A549 (cell line): ENCODE results near the gene SYT3. TPM values are rescaled to one million over a fixed set of nuclear protein-coding genes. Genes with fewer than 3 reads are reported as not detected.

Experiments used
- ATAC-seq, 2 experiments: fragments of 200-7000 bp in 1 of 2; fragments of >200 bp in 1 of 2; cut with Nextera tagmentation in 1 of 2; cut with Tn5 transposase in 1 of 2; 3 replicates each; pipeline versions ENCODE4 v1.8.0 to v1.9.1; 2018 to 2020; ENCODE audit warnings: mild to moderate bottlenecking in 1 of 2, moderate library complexity in 1 of 2
- CTCF ChIA-PET: fragments of 300-600 bp; sonication (Branson Sonifier 250); formaldehyde crosslinking; extraction: SDS; loops from one replicate; lab custom pipeline; 2021; ENCODE audit warnings: antibody characterized with exemption, inconsistent platforms; lab: Yijun Ruan, JAX
- POLR2A ChIA-PET: fragments of 350-600 bp; formaldehyde crosslinking; extraction: SDS; loops from one replicate; lab custom pipeline; 2021; ENCODE audit warnings: antibody characterized with exemption, inconsistent platforms; lab: Yijun Ruan, JAX
- DNase-seq, 2 experiments: peaks; one replicate each; pipeline versions ENCODE4 v3.0.0 to v3.0.0-alpha.2; 2011 to 2016; ENCODE audit warnings: low read depth in 1 of 2, low spot score in 1 of 2
- FAIRE-seq: peaks from 2 replicates; lab custom pipeline; 2011; peaks lifted over from hg19 to GRCh38; lab: Jason Lieb, UNC
- H3K27ac ChIP-seq, 2 experiments: fragments of >200 bp; sonication (Bioruptor Twin); formaldehyde crosslinking; 3 replicates each; pipeline ENCODE4 v1.5.1; 2016 to 2017
- H3K4me1 ChIP-seq: fragments of >200 bp; sonication (Bioruptor Twin); formaldehyde crosslinking; 3 replicates; pipeline ENCODE4 v1.6.1; 2016
- H3K4me2 ChIP-seq: fragments of >200 bp; sonication (Bioruptor Twin); formaldehyde crosslinking; 3 replicates; pipeline ENCODE4 v1.6.1; 2016
- H3K4me3 ChIP-seq: fragments of >200 bp; sonication (Bioruptor Twin); formaldehyde crosslinking; 3 replicates; pipeline ENCODE4 v1.5.1; 2016
- H3K9me3 ChIP-seq: fragments of >200 bp; sonication (Bioruptor Twin); formaldehyde crosslinking; 3 replicates; pipeline ENCODE4 v1.6.1; 2016
- CEBPB ChIP-seq, 2 experiments: fragments of >200 bp in 1 of 2; sonication (Bioruptor Twin) in 1 of 2; formaldehyde crosslinking in 1 of 2; IDR thresholded peaks; 2 replicates each; pipeline ENCODE4 v1.6.1; 2012 to 2016
- CHD4 ChIP-seq: fragments of 200-600 bp; sonication (generic); IDR thresholded peaks from 2 replicates; pipeline ENCODE4 v1.6.1; 2016; ENCODE audit warnings: antibody characterized with exemption, mild to moderate bottlenecking, borderline replicate concordance
- EHMT2 ChIP-seq: fragments of 200-600 bp; sonication (generic); IDR thresholded peaks from 2 replicates; pipeline ENCODE4 v1.6.1; 2016; ENCODE audit warnings: antibody characterized with exemption, low read depth, mild to moderate bottlenecking, moderate library complexity
- FOSB ChIP-seq: fragments of 250-450 bp; sonication (Bioruptor Pico); IDR thresholded peaks from 2 replicates; pipeline ENCODE4 v1.5.0; 2020; ENCODE audit warnings: mild to moderate bottlenecking, moderate library complexity
- FOXS1 ChIP-seq: fragments of 250-450 bp; sonication (Bioruptor Pico); IDR thresholded peaks from 2 replicates; pipeline ENCODE4 v1.5.0; 2020; ENCODE audit warnings: mild to moderate bottlenecking, moderate library complexity
- GATA3 ChIP-seq: IDR thresholded peaks from 2 replicates; pipeline ENCODE4 v1.6.1; 2012; ENCODE audit warnings: borderline replicate concordance
- HDAC2 ChIP-seq: fragments of 200-600 bp; sonication (generic); IDR thresholded peaks from 2 replicates; pipeline ENCODE4 v1.6.1; 2016
- HES2 ChIP-seq: fragments of >200 bp; sonication (Bioruptor Twin); formaldehyde crosslinking; IDR thresholded peaks from 2 replicates; pipeline ENCODE4 v1.6.1; 2016
- MAZ ChIP-seq: fragments of 150-350 bp; IDR thresholded peaks from 2 replicates; pipeline ENCODE4 v1.6.1; 2014; ENCODE audit warnings: antibody characterized with exemption, low read depth, low read length, borderline replicate concordance
- NFE2L2 ChIP-seq: fragments of 150-350 bp; conservative IDR thresholded peaks from 2 replicates; pipeline ENCODE4 v1.6.1; 2014; ENCODE audit warnings: low read length
- NPAS2 ChIP-seq: fragments of 250-450 bp; sonication (Bioruptor Pico); IDR thresholded peaks from 2 replicates; pipeline ENCODE4 v1.8.0; 2022; ENCODE audit warnings: mild to moderate bottlenecking, moderate library complexity, borderline replicate concordance
- PBX3 ChIP-seq: IDR thresholded peaks from 2 replicates; pipeline ENCODE4 v1.6.1; 2012
- PHF8 ChIP-seq: fragments of 200-600 bp; sonication (generic); IDR thresholded peaks from 2 replicates; pipeline ENCODE4 v1.6.1; 2016; ENCODE audit warnings: low read depth, mild to moderate bottlenecking, antibody characterized with exemption, moderate library complexity, borderline replicate concordance
- RARB ChIP-seq: fragments of 250-450 bp; sonication (Bioruptor Pico); IDR thresholded peaks from 2 replicates; pipeline ENCODE4 v1.8.0; 2021; ENCODE audit warnings: mild to moderate bottlenecking, moderate library complexity
- RCOR1 ChIP-seq: fragments of 150-350 bp; IDR thresholded peaks from 2 replicates; pipeline ENCODE4 v1.6.1; 2014; ENCODE audit warnings: antibody characterized with exemption, low read length, low read depth
- SREBF2 ChIP-seq: fragments of 450-650 bp; IDR thresholded peaks from 2 replicates; pipeline ENCODE4 v1.6.1; 2014; ENCODE audit warnings: mild to moderate bottlenecking, moderate library complexity
- ZFP36 ChIP-seq: fragments of 450-650 bp; IDR thresholded peaks from 2 replicates; pipeline ENCODE4 v1.6.1; 2014; ENCODE audit warnings: borderline replicate concordance; ENCODE audit not compliant: partially characterized antibody
- WGBS: methylation state at CpG from one replicate; pipeline ENCODE4 v1.1.6; 2017; ENCODE audit errors: missing lambda C conversion rate; 5-methylcytosine and 5-hydroxymethylcytosine counted together
- polyA plus RNA-seq, 4 experiments: library from polyadenylated mRNA; depleted of rRNA in 3 of 4; stranded (reverse); fragments of >200 nt; fragmentation: RNase III in 1 of 4; extraction: RNeasy Plus Mini Kit Qiagen cat#74134 plus additional on column Dnase treatment in 1 of 4; gene quantifications; 2 replicates in 3 of 4; 3 replicates in 1 of 4; pipeline ENCODE4 v1.2.3, GENCODE V29; 2011 to 2017
- TF ChIP-seq, protein P1 (sequence below): fragments of 150-350 bp; IDR thresholded peaks from 2 replicates; pipeline ENCODE4 v1.6.1; 2014; ENCODE audit warnings: low read depth, mild to moderate bottlenecking, low read length
- TF ChIP-seq, protein P2 (sequence below): fragments of 450-650 bp; IDR thresholded peaks from 2 replicates; pipeline ENCODE4 v1.6.1; 2014; ENCODE audit warnings: antibody characterized with exemption

SYT3 gene
- polyA plus RNA-seq, 2 of the 4 experiments (the other 2 are of a cell fraction): 0.25 to 1.1 TPM

GRCh38 chr19:50661023-50661422 is 21.3 kb upstream of the SYT3 start:
- no peaks in the 10 kb centered on the region for H3K9me3 ChIP-seq
- H3K4me1 ChIP-seq: peaks cover 21% of the 10 kb centered on the region
- no peak for DNase-seq
- ChIA-PET CTCF (interaction anchor here (2.2 kb wide), 1 partner anchor 8 kb away, joined by 14 read pairs; no protein-coding TSS in a partner anchor), POLR2A (no interaction called here)
- WGBS: 90% methylated on average over 10 of the region's 10 CpGs
- H3K4me2 ChIP-seq: no peak overlapping the region
- FAIRE-seq: no peak
- TF ChIP-seq FOXS1 (no peak), PHF8 (no peak), CEBPB (IDR thresholded peaks at IDR 0.05) (no peak), NPAS2 (no peak), RCOR1 (no peak)
- no peak for ATAC-seq
- no peak overlapping the region for H3K4me3 ChIP-seq
- H3K27ac ChIP-seq: no peak overlapping the region

GRCh38 chr19:50660088-50660366 is 20.3 kb upstream of the SYT3 start:
- ChIA-PET CTCF (interaction anchor here (0.8 to 2.2 kb wide), 4 partner anchors 9 to 122 kb away, joined by 3 to 14 read pairs (median 6); no protein-coding TSS in a partner anchor), POLR2A (interaction anchor here (0.6 kb wide), 2 partner anchors 100 to 318 kb away, joined by 3 to 7 read pairs; no protein-coding TSS in a partner anchor)
- no peak for FAIRE-seq

DNA sequence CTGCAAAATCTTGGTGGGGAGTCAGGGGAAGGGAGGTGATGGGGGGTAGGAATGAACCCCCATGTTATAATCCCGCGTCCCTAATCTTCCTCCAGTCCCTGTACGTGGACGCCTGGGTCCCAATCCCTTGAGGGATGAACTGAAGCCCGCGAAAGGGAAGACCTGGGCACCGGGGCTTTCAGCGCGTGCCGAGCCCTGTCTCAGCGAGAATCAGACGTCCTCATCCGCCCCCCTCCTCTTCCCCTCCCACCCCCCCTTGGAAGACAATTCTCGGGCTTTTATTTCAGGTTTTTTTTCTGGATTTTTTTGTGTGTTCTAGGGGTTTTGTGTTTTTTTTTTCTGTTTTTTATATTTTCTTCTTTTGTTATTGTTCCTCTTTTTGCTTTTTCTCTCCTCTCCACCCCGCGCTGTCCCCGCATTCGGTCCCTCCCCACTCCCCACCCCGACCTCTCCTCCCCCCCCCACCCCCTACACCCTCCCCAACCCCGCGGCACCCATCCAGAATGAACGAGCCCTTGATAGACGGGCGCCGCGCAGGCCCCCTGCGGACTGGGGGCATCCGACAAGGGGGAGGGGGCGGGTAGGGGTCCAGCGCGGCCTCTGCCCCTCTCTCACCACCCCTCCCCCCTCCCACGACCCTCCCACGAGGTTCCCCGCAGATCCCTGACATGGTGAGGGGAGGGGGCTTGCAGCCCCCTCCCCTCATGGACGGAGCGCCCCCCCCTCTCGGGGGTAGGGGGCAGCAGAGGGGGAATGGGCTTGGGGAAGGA is 19.8 kb upstream of the SYT3 start:
- WGBS: 6% methylated on average over 18 of the region's 37 CpGs
- Histone ChIP-seq H3K27ac (peak overlapping the region; percentile 42 to 78; a peak in 4 of 6 replicates), H3K4me2 (peak overlapping the region; percentile 92), H3K4me3 (peak overlapping the region; percentile 62), H3K4me1 (peaks cover 21% of the 10 kb centered on the region), H3K9me3 (peaks cover 7% of the 10 kb centered on the region; the same call in 2 of the 3 replicates)
- FAIRE-seq (no peak), ATAC-seq (peak in 1 of 2 experiments; percentile 0; a peak in 1 of 6 replicates), DNase-seq (no peak)
- ChIA-PET POLR2A (interaction anchor here (0.6 kb wide), 2 partner anchors 100 to 318 kb away, joined by 3 to 7 read pairs; no protein-coding TSS in a partner anchor), CTCF (interaction anchor here (1.1 to 2.2 kb wide), 3 partner anchors 10 to 122 kb away, joined by 3 to 14 read pairs (median 6); no protein-coding TSS in a partner anchor)
- TF ChIP-seq PBX3: no peak
- TF ChIP-seq ZFP36: no peak
- TF ChIP-seq RARB (CRISPR knock-in tag): no peak
- no peak for TF ChIP-seq MAZ
- no peak for TF ChIP-seq FOSB
- no peak for TF ChIP-seq HDAC2
- TF ChIP-seq, protein P1, sequence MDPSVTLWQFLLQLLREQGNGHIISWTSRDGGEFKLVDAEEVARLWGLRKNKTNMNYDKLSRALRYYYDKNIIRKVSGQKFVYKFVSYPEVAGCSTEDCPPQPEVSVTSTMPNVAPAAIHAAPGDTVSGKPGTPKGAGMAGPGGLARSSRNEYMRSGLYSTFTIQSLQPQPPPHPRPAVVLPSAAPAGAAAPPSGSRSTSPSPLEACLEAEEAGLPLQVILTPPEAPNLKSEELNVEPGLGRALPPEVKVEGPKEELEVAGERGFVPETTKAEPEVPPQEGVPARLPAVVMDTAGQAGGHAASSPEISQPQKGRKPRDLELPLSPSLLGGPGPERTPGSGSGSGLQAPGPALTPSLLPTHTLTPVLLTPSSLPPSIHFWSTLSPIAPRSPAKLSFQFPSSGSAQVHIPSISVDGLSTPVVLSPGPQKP: no peak
- no peak for TF ChIP-seq GATA3
- TF ChIP-seq HES2: no peak
- TF ChIP-seq CHD4: no peak
- TF ChIP-seq, protein P2, sequence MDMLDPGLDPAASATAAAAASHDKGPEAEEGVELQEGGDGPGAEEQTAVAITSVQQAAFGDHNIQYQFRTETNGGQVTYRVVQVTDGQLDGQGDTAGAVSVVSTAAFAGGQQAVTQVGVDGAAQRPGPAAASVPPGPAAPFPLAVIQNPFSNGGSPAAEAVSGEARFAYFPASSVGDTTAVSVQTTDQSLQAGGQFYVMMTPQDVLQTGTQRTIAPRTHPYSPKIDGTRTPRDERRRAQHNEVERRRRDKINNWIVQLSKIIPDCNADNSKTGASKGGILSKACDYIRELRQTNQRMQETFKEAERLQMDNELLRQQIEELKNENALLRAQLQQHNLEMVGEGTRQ: no peak
- TF ChIP-seq SREBF2: no peak
- no peak for TF ChIP-seq EHMT2

More at GRCh38 chr19:50660088-50660366, 20.3 kb upstream of the SYT3 start:
- H3K4me1 ChIP-seq: peaks cover 21% of the 10 kb centered on the region
- no peak for DNase-seq
- H3K9me3 ChIP-seq: peaks cover 1% of the 10 kb centered on the region; the same call in 2 of the 3 replicates
- ATAC-seq: no peak
- peak overlapping the region; percentile 62; the same call in 1 of the 3 replicates for H3K4me3 ChIP-seq
- WGBS: 78% methylated on average over 5 of the region's 6 CpGs
- H3K27ac ChIP-seq: no peak overlapping the region; a peak in 1 of 6 replicates
- TF ChIP-seq NFE2L2: no peak
- TF ChIP-seq, all 56 proteins: peak for 0
- peak overlapping the region; percentile 92; the same call in 1 of the 3 replicates for H3K4me2 ChIP-seq
